PFSK-1 (cell line): ENCODE data around the gene PBOV1.

Experiments used
- POLR2AphosphoS5 ChIP-seq: IDR thresholded peaks from 2 replicates; pipeline ENCODE4 v1.6.1; 2012; ENCODE audit warnings: low read depth, mild to moderate bottlenecking, control low read depth, low read length, moderate library complexity
- REST ChIP-seq, 2 experiments: IDR thresholded peaks; 2 replicates each; pipeline versions ENCODE4 v1.6.1 to v1.8.0; 2011 to 2012; ENCODE audit warnings: low read depth in 2 of 2, low read length in 2 of 2, control low read depth in 1 of 2, inconsistent platforms in 1 of 2, mild to moderate bottlenecking in 1 of 2, moderate library complexity in 1 of 2; ENCODE audit not compliant: insufficient read depth in 1 of 2
- SIN3A ChIP-seq: IDR thresholded peaks from 2 replicates; pipeline ENCODE4 v1.6.1; 2012; ENCODE audit warnings: mild to moderate bottlenecking, low read length, moderate library complexity, borderline replicate concordance; ENCODE audit not compliant: insufficient read depth
- TAF1 ChIP-seq: IDR thresholded peaks from 2 replicates; pipeline ENCODE4 v1.6.1; 2012; ENCODE audit warnings: low read length, control low read depth, borderline replicate concordance; ENCODE audit not compliant: insufficient read depth

- no peak for TF ChIP-seq POLR2AphosphoS5
- TF ChIP-seq REST (IDR thresholded peaks at IDR 0.05; ENCODE audit: insufficient read depth in 1 of 2, low read depth in 2 of 2, low read length in 2 of 2): no peak
- TF ChIP-seq TAF1: no peak
- TF ChIP-seq SIN3A: no peak
Observed at GRCh38 chr6:138231381-138231886, 13.1 kb upstream of the PBOV1 start.
